ENCODE measurements around the gene YPEL2. TPM values are rescaled to one million over a fixed set of nuclear protein-coding genes. Genes with fewer than 3 reads are reported as not detected.

Gene YPEL2
- total RNA-seq, 1 experiment from 2014 or later = 0.98 TPM

- H3T11ph ChIP-seq (ENCODE audit: low read length) = no peak overlapping the region
- no peak overlapping the region for H2BK5ac ChIP-seq (ENCODE audit: insufficient read length, low read length)
- no peaks in the 10 kb centered on the region for H3K27me3 ChIP-seq (ENCODE audit: insufficient read depth, low read length)
- H3K4me1 ChIP-seq (ENCODE audit: insufficient read depth, low read length) = no peaks in the 10 kb centered on the region
- no peaks in the 10 kb centered on the region for H3K23me2 ChIP-seq (ENCODE audit: insufficient read length, low read depth, low read length, poor library complexity, severe bottlenecking)
- no peak overlapping the region for H4K5ac ChIP-seq (ENCODE audit: insufficient read length, low read depth, low read length)
- H3K27me3 Mint-ChIP-seq (ENCODE audit: low read depth) = peaks cover 4% of the 10 kb centered on the region
- no peaks in the 10 kb centered on the region for H4K20me1 ChIP-seq (ENCODE audit: control insufficient read depth, insufficient read depth, insufficient read length)
- H4K91ac ChIP-seq (ENCODE audit: insufficient read length, low read depth, low read length) = no peak overlapping the region
- H3K36me3 Mint-ChIP-seq (ENCODE audit: insufficient read depth in 1 of 3, low read depth in 3 of 3) = no peaks in the 10 kb centered on the region
- no peaks in the 10 kb centered on the region for H3K79me1 ChIP-seq (ENCODE audit: insufficient read depth, low read depth, low read length, poor library complexity, severe bottlenecking)
- no peak overlapping the region for H3K23ac ChIP-seq (ENCODE audit: insufficient read length, low read depth, low read length)
- no peaks in the 10 kb centered on the region for H3K9me3 ChIP-seq (ENCODE audit: control insufficient read depth, low read depth, low read length)
- H3K79me2 ChIP-seq (ENCODE audit: insufficient read depth, low read length) = no peaks in the 10 kb centered on the region
- no peak overlapping the region for H3K27ac ChIP-seq (ENCODE audit: insufficient read length, low read depth, low read length)
- no peak for TF ChIP-seq CTCF (conservative IDR thresholded peaks at IDR 0.05)
- no peak overlapping the region for H2AK5ac ChIP-seq (ENCODE audit: insufficient read length, low read length)
- no peak overlapping the region for H3K18ac ChIP-seq (ENCODE audit: insufficient read length, low read depth, low read length)
- H3K4me1 Mint-ChIP-seq = peaks cover 5 to 8% of the 10 kb centered on the region in 2 experiments
- no CpG with 5 or more reads among the region's 2 CpGs for WGBS (ENCODE audit: extremely low coverage, insufficient read length, low lambda C conversion rate)
- no peak overlapping the region for H3K9ac ChIP-seq (ENCODE audit: extremely low read depth, insufficient read length, low read length)
- no peak overlapping the region for H4K8ac ChIP-seq (replicated peaks; ENCODE audit: insufficient read length, low read depth, low read length)
- H3K4me2 ChIP-seq (ENCODE audit: insufficient read depth, insufficient read length, low read length) = no peak overlapping the region
- no peak overlapping the region for H3K4ac ChIP-seq (ENCODE audit: low read depth, low read length)
- no peak overlapping the region for H2BK20ac ChIP-seq (ENCODE audit: low read depth, low read length, poor library complexity, severe bottlenecking)
- H3K56ac ChIP-seq (ENCODE audit: insufficient read length, low read depth, low read length) = no peak overlapping the region
- H3K9me3 Mint-ChIP-seq = no peaks in the 10 kb centered on the region
- DNase-seq = no peak
- no peak overlapping the region for H2BK15ac ChIP-seq (ENCODE audit: low read depth, low read length)
- no peak overlapping the region for H3K4me3 Mint-ChIP-seq
- H3K14ac ChIP-seq (ENCODE audit: insufficient read depth, low read length) = no peak overlapping the region
- H2BK12ac ChIP-seq (ENCODE audit: insufficient read length, low read depth, low read length) = no peak overlapping the region
- H2AFZ ChIP-seq (ENCODE audit: low read length) = no peak overlapping the region
- no peak overlapping the region; a peak in 1 of 7 replicates for H3K27ac Mint-ChIP-seq
- H2BK120ac ChIP-seq (ENCODE audit: low read depth, low read length, poor library complexity, severe bottlenecking) = no peak overlapping the region
Observed at GRCh38 chr17:59298521-59298920, 32.9 kb upstream of the YPEL2 start.
